DMS79 (cell line): Measurements from ENCODE around the gene KCNG4.

Experiments
- DNase-seq: peaks from one replicate; lab custom pipeline; 2025; lab: John Stamatoyannopoulos, UW

Gene KCNG4

DNA sequence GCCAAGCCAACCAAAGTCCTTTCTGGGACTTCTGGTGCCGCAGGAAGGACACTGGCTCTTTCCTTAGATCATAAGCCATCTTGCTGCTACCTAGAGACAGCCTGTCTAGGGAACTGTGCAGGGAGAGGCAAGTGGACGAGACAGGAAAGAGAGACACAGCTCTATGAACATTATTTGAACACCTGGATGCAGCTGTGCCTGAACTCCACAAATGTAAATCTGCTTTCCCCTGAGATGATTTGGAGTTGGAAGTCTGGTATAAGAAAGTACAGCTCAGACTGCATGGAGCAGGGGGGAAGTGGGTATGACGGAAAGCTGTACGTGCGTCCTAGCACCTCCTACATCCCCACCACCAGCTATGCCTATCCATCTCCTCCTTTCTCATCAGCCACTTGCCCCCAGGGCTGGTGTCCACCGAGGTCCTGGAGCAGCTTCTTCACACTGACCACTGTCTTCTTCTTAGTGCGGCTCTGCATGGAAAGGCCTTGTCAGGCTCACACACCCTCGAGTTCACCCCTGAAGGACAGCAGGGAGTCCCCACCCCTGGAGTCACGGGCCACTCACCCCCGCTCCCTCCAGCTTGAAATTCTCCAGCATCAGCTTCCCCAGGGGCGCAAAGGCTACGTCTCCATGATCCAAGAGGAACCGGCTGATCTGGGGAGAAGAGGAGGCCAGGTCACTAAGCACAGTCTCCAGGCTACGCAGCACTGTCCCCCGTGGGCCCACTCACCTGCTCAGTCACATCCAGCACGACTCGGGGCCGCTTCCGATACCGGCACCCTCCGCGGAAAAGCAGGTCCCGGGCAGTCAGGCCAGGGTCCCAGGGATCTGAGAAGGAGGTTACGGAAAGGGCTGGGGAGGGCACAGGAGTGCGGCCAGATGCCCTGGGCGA, 56.9 kb downstream of the KCNG4 start:
- DNase-seq = no peak

DNA sequence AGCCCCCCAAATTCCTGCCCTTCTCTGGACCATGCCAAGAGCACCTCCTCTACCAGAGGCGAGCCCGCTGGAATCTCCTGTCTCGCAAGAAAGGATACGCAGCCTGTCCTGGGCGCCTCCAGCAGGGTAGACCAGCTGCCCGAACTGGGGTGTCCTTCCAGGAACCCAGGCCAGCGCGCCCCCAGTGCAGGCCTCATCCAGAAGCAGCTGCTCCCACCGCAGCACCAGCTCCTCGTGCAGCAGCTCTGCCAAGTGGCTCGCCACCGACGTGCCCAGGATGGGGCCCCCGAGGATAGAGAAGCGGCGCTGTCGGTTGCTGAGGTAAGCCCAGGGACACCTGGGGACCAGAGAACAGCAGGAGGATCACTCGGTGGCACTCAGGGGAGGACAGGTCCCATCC, 57.7 kb downstream of the KCNG4 start:
- no peak for DNase-seq

DNA sequence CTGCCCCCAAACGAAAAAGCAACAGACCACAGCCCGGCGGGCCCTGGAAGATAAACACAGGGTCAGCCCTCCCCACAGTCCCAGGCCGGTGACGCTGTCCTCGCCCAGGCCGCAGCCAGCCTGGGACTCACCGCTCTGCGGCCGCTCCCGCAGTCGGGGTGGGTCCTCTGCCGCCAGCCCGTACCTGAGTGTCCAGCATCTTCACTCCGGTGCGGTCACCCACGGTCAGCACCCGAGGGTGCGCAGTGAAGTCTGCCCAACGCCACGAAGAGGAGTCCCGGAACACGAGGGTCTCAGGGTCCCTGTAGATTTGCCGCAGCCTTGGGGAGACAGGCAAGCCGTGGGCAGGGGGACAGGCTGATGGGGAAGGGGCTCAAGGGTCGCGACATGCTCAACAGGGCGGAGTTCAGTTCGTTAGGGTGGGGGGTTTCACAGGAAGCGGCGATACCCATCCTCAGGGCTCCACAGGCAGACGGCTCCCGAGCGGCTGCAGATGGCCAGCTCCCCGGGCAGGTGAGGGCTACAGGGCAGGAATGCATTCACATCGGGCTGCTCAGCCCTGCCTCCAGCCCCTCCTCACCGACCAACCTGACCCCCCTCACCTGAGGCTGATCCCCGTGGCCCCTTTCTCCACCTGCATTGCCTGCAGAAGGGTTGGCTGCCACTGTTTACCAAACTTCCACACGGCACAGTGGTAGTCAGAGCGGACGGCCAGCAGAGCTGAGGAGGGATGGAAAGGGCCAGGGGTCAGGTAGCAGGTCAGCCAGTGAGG, 58.5 kb downstream of the KCNG4 start:
- no peak for DNase-seq

DNA sequence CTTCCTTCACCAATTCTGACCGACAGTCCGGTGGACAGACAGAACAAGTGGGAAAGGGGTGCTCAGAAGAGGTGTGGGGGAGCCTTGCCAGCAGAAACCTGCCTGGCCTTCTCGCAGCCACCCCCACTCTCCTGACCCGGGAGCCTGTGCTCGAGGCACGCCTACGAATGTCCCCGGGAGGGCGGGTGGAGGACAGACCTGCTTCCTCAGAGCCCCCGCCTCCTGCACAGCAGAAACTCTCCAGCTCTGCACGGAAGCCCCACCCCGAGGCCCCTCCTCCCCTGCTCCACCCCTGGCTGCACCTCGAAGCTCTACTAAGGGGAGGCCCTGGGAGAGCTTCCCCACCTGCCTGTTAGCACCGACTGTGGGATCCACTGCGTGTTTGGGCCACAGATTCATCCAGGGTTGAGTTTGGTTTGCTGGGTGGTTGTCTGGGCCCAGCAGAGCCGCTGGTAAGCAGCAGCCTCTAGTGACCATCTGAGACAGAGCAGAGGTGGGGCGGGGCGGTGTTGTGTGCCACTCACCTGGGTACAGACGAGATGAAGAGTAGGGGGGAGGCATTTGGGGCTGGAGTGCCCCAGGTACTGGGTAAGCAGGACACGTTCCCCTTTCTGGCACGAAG, 59.2 kb downstream of the KCNG4 start:
- no peak for DNase-seq

DNA sequence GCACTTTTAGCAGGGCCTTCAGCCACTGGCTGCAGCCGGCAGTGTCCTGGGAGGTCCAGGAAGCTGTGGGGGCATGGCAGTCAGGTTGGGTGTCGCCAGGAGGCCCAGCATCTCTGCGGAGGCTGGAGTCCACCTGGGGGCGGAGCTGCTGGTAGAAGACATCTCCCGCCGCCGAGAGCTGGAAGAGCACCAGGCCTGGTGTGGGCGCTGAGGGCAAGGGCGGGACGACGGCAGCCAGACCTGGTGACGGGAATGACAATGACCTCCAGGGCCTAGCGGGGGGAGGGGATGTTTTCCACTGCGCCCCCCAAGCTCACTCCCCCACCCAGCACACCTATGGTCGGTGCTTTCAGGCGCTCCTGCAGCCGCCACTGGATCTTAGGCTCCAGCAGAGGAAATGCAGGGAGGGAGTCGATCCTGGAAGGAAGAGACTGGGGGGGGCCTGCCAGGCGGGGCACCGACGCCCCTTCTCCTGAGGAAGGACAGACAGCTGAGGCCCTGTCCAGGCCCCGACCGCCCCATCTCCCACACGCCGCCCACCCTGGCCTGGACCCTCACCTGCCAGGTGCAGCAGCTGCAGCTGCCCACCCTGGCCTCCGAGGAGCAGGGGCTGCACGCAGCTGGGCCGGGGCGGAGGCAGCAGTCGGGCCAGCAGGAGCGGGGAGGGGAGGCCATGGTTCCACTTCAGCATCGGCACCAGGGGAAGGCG, 60.0 kb downstream of the KCNG4 start:
- no peak for DNase-seq

DNA sequence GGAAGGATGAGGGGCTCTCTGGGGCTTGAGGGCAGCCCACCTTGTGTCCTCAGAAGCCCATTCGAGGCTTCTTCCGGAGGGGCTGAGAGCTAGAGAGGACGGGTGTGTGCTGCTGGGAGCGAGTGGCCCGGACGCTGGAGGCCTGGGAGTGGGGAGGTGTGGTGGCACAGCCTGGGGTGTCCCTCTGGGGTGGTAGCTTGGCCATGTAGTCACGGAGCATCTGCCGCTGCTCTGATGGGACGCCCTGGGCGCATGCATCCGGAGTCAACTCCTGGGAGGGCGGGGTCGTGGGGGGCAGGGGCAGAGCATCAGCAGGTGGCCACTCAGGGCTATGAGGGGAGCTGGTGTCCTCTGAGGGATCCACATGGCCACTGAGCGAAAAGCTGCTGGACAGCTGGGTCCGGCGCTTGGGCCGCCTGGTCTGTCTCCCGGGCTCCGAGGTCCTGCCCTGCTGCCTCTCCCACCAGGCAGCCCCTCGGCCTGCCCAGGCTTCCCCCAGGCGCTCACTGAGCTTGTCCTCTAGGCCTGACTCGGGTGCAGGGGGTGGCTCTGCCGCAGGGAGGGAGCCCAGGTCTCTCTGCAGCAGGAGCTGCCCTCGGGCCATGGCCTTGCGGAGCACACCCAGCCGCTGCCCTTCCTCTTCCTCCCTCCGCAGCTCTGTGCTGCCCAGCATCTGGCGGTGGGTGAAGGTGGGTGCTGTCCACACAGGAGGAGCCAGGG, 60.8 kb downstream of the KCNG4 start:
- no peak for DNase-seq

DNA sequence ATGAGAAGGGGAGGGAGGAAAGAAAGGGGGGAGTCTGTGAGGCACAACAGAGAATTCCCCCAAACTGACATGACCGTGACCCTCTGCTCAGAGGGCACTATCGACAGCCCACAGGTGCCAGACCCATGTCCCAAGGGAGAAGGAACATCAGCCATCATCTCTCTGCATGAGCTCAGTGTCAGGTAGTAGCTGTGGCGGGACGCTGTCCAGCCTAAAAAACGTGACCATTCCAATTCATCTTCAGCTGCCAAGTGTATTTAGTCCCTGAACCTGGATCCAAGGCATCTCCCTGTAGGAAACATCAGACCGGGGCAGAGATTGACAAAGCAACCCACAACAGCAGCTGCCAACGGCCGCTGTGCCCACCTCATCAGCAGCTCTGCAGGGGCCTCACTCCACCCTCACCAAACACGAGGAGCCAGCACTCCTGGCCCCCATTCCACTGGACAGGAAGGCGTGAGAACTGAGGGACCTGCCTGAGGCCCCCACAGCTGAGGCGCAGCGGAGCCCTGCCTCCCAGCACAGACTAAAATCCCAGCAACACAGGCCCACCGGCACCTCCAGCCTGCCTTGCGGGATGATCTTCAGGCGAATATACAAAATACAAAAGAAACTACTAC, 61.6 kb downstream of the KCNG4 start:
- DNase-seq = no peak

DNA sequence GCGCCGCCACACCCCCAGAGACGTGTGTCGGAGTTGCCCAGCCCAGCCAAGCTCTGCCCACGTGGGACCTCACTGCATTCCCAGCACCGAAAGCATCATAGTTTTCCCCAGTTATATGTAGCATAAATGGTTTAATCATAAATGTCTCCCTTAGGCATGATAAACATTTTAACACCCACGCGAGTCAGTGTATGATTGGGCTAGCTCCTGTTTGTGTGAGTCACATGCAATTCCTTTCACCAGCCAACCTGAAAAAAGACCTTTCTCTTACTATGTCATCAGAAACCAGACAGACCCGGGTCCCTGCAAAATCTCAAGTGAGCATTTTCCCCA, 62.1 kb downstream of the KCNG4 start:
- DNase-seq = no peak

DNA sequence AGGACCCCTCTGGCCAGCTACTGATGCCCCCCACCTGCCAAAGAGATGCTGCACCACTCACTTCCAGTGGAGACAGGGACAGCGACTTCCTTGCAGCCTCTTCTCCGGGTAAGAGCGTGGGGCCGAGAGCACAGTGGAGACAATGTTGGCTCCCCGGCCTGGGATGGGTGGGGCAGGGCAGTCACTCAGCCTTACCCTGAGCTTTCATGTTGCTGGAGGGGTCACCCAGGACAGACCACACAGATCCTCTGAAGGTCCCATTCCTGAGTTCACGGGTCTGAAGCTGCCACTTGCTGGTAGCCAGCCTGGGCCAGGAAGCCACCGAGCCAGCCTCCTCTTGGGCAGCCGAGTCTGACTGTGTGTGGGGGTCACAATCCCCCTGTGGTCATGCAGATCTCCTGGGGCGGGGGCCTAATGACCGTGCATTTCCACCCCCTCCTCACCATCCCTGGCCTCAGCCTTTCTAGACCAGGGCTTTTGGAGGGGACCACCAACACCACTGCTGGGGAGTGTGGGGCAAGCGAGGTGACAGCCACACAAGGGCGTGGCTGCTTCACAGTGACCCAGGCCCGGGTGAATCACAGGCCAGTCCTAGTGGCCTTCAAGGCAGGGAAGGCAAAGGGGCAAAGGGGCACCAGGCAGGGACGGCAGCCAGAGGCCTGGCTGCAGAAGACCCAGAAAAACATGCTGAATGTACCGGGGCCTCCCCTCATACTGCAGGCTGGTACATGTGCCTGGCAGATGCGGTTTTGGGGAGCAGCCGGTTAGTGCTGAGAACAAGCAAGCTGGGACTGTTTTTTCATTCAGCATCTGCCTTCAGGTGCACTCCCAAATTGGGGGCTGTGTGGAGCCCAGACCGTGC, 63.4 kb downstream of the KCNG4 start:
- no peak for DNase-seq

DNA sequence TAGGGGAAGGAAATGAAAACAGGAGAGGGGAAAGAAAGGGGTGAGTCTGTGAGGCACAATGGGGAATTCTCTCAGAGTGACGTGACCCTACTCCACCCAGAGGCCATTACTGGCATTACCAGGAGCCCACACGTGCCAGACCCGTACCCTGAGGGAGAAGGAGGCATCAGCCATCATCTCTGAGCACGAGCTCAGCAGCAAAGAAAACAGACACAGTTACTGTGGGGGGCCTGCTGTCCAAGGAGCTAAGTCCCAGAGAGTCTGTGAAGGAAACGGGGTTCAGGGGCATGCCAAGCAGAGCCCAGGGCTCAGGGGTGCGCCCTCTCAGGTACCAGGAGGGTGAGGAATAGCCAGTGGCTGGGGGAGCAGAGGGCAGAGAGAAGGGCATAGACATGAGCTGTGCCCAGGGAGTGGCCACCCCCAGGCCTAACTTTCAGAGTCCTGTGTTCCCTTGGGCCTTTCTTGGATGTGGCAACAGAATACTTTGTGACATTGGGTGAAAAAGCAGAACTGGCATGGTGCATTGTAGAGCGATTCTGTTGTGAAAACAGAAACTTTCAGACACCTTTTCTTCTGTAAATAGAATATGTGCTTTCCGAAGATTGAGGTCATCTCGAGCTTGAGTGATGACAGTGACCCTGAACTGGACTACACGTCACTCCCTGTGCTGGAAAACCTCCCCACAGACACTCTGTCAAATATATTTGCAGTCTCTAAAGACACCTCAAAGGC, 64.3 kb downstream of the KCNG4 start:
- DNase-seq = no peak

DNA sequence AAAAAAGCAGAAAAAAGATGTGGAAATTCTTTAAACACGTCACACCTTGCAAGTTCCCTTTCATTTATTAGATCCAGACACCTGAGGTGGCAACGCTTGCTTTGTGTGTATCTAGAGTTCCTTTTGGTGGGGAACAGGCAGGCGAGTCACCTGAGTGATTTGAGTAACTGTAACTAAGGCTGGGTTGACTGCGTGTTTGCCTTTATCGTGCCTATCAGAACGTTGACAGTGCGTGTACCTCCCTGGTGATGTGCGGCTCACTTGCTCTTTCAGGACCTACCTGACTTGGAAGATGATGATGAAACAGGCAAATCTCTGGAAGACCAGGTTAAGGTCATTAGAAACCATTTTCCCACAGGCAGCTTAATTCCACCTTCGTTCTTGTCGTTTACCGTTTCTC, 65.4 kb downstream of the KCNG4 start:
- no peak for DNase-seq

DNA sequence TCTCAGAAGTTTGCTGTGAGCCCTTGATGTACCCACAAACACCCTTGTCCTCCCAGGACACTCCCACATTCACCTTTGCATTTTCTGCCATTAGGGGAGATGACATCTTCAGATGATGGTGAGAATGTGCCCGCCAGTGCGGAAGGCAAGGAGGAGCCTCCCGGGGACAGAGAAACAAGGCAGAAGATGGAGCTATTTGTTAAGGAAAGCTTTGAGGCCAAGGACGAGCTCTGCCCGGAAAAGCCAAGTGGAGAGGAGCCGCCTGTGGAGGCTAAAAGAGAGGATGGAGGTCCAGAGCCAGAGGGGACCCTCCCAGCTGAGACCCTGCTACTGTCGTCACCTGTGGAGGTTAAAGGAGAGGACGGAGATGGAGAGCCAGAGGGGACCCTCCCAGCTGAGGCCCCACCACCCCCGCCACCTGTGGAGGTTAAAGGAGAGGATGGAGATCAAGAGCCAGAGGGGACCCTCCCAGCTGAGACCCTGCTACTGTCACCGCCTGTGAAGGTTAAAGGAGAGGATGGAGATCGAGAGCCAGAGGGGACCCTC, 70.0 kb downstream of the KCNG4 start:
- no peak for DNase-seq
